GM23248 (cell line): ENCODE data around the gene CBX8.

ENCODE experiments used
- EZH2 ChIP-seq: fragments of 200-600 bp; sonication (generic); IDR thresholded peaks from 2 replicates; pipeline ENCODE4 v1.6.1; 2018; ENCODE audit warnings: antibody characterized with exemption, mild to moderate bottlenecking; ENCODE audit not compliant: insufficient read depth, poor library complexity, severe bottlenecking
- EZH2phosphoT487 ChIP-seq: fragments of 200-600 bp; sonication (generic); IDR thresholded peaks from 2 replicates; pipeline ENCODE4 v1.6.1; 2018; ENCODE audit warnings: antibody characterized with exemption, moderate library complexity, mild to moderate bottlenecking, low read depth; ENCODE audit not compliant: insufficient read depth

DNA sequence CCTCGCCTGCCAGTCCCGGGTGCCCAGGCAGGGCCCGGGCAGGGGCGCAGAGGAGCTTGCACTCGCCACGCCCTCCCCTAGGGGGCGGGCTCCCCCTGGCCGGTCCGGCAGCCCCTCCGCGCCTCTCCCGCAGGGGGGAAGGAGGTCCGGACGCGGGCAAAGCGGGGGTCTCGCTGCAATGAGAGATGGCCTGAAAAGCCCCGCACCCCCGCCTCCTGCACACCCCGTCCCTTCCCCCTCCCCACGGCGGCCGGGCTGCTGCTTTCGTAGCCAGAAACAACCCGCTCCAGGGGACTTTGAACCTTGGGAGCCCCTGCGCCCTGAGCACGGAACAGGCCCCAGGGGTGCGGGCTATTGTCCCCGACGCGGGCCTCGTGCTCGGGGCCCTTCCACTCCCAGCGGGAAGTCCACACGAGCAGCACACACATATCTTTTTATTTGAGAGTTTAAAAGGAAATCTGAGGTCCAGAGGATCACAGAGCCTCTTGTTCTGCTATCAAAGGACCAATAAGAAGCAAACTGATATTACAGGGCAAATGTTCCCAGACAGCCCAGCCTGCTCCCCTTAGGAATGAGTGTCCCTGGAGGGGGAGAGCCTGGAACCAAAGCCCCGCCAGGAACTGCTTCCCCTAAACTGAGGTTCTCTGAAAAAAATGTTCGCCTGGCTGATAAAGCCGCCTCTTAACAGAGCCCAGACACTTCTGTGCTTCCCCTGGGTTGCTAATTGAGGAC is 48.2 kb upstream of the CBX8 start:
- TF ChIP-seq EZH2 (no peak), EZH2phosphoT487 (no peak)
